Endothelial cell of umbilical vein (primary cell): ENCODE data around the gene PLA2G4F. TPM values are rescaled to one million over a fixed set of nuclear protein-coding genes. Genes with fewer than 3 reads are reported as not detected.

ENCODE experiments used
- BruUV-seq: library from RNA; stranded (reverse); fragments of 400-500 nt; replicated peaks from 2 replicates; lab custom pipeline; 2021; lab: Mats Ljungman, UMichigan
- CTCF ChIA-PET: fragments of 300-600, 350-600 bp; sonication (Branson Sonifier 250); formaldehyde crosslinking; loops from one replicate; lab custom pipeline; 2021; ENCODE audit warnings: antibody characterized with exemption, inconsistent platforms; lab: Charles Lee
- POLR2A ChIA-PET: fragments of 300-600, 350-600 bp; sonication (Branson Sonifier 250); formaldehyde crosslinking; loops from one replicate; lab custom pipeline; 2021; ENCODE audit warnings: antibody characterized with exemption, inconsistent platforms; lab: Charles Lee
- DNase-seq: peaks from one replicate; pipeline ENCODE4 v3.0.0-alpha.2; 2011; ENCODE audit warnings: low read depth, low spot score
- FAIRE-seq: peaks from 2 replicates; lab custom pipeline; 2011; peaks lifted over from hg19 to GRCh38; lab: Jason Lieb, UNC
- H2AFZ ChIP-seq: 2 replicates; pipeline ENCODE4 v1.6.0; 2012; ENCODE audit warnings: low read depth, low read length, control low read depth, inconsistent platforms
- H3K27ac ChIP-seq: 2 replicates; pipeline ENCODE4 v1.5.1; 2011; ENCODE audit warnings: low read depth, mild to moderate bottlenecking, control low read depth, low read length, moderate library complexity; ENCODE audit not compliant: insufficient read depth
- H3K27me3 ChIP-seq, 2 experiments: 2 replicates each; pipeline versions ENCODE4 v1.6.0 to v1.6.1; 2011; ENCODE audit warnings: low read length in 2 of 2, mixed read lengths in 1 of 2; ENCODE audit not compliant: control insufficient read depth in 2 of 2, insufficient read depth in 2 of 2
- H3K36me3 ChIP-seq, 2 experiments: 2 replicates in 1 of 2; 3 replicates in 1 of 2; pipeline ENCODE4 v1.5.1; 2011; ENCODE audit warnings: low read length in 2 of 2, mild to moderate bottlenecking in 1 of 2, moderate library complexity in 1 of 2; ENCODE audit not compliant: control insufficient read depth in 2 of 2, insufficient read depth in 2 of 2; ENCODE audit errors: extremely low read depth in 1 of 2
- H3K4me1 ChIP-seq: 3 replicates; pipeline ENCODE4 v1.5.1; 2011; ENCODE audit warnings: mild to moderate bottlenecking, low read length; ENCODE audit not compliant: control insufficient read depth, insufficient read depth; ENCODE audit errors: extremely low read depth
- H3K4me2 ChIP-seq: 2 replicates; pipeline ENCODE4 v1.6.1; 2011; ENCODE audit warnings: low read length, control low read depth, mixed read lengths; ENCODE audit not compliant: insufficient read depth
- H3K4me3 ChIP-seq, 3 experiments: fragments of 200-600 bp in 1 of 3; sonication (generic), shearing (Covaris generic) in 1 of 3; replicated peaks in 1 of 3; 2 replicates each; pipeline ENCODE4 v1.5.1; 2011 to 2016; ENCODE audit warnings: control low read depth in 3 of 3, low read length in 3 of 3, mild to moderate bottlenecking in 2 of 3, inconsistent platforms in 1 of 3, low read depth in 1 of 3, moderate library complexity in 1 of 3; ENCODE audit not compliant: insufficient read depth in 1 of 3
- H3K79me2 ChIP-seq: 2 replicates; pipeline ENCODE4 v1.6.0; 2012; ENCODE audit warnings: low read length, inconsistent platforms; ENCODE audit not compliant: control insufficient read depth, insufficient read depth
- H3K9ac ChIP-seq: replicated peaks from 2 replicates; pipeline ENCODE3; 2011; ENCODE audit warnings: low read length, control low read depth; ENCODE audit not compliant: insufficient read depth; ENCODE audit errors: extremely low read depth
- H3K9me1 ChIP-seq: replicated peaks from 3 replicates; pipeline ENCODE4 v1.6.0; 2011; ENCODE audit warnings: mild to moderate bottlenecking, low read length; ENCODE audit not compliant: control insufficient read depth, insufficient read depth; ENCODE audit errors: extremely low read depth
- H3K9me3 ChIP-seq: replicated peaks from 2 replicates; pipeline ENCODE4 v1.5.1; 2012; ENCODE audit warnings: low read length, inconsistent platforms; ENCODE audit not compliant: control insufficient read depth, insufficient read depth
- H4K20me1 ChIP-seq: replicated peaks from 2 replicates; pipeline ENCODE3; 2011; ENCODE audit warnings: mild to moderate bottlenecking, low read length; ENCODE audit not compliant: control insufficient read depth, insufficient read depth; ENCODE audit errors: extremely low read depth
- CTCF ChIP-seq, 2 donors: IDR thresholded peaks; 1 replicate in 1 of 2; 2 replicates in 1 of 2; pipeline ENCODE4 v1.5.1; 2011; ENCODE audit warnings: low read length in 2 of 2, mild to moderate bottlenecking in 2 of 2, moderate library complexity in 2 of 2, control low read depth in 1 of 2, inconsistent platforms in 1 of 2, low read depth in 1 of 2; ENCODE audit not compliant: insufficient read depth in 1 of 2; ENCODE audit errors: extremely low read depth in 1 of 2
- EZH2 ChIP-seq: IDR thresholded peaks from 2 replicates; pipeline ENCODE4 v1.6.1; 2012; ENCODE audit warnings: borderline replicate concordance, low read depth, mild to moderate bottlenecking, moderate library complexity, low read length, inconsistent platforms; ENCODE audit not compliant: severe bottlenecking
- FOS ChIP-seq: IDR thresholded peaks from 2 replicates; pipeline ENCODE4 v1.6.1; 2011; ENCODE audit warnings: mild to moderate bottlenecking, low read length, moderate library complexity, borderline replicate concordance; ENCODE audit not compliant: insufficient read depth
- GATA2 ChIP-seq: IDR thresholded peaks from 2 replicates; pipeline ENCODE4 v1.7.0; 2011; ENCODE audit warnings: low read depth, mild to moderate bottlenecking, moderate library complexity, mixed read lengths, low read length; ENCODE audit not compliant: insufficient read length, insufficient read depth
- JUN ChIP-seq: IDR thresholded peaks from 2 replicates; pipeline ENCODE4 v1.6.1; 2011; ENCODE audit warnings: borderline replicate concordance, low read depth; ENCODE audit not compliant: insufficient read length, insufficient read depth
- MAX ChIP-seq: IDR thresholded peaks from 2 replicates; pipeline ENCODE4 v1.6.1; 2011; ENCODE audit not compliant: insufficient read depth, insufficient read length
- MYC ChIP-seq: IDR thresholded peaks from one replicate; pipeline ENCODE4 v1.6.1; 2011; ENCODE audit warnings: mild to moderate bottlenecking, low read depth, low read length
- POLR2A ChIP-seq: IDR thresholded peaks from 2 replicates; pipeline ENCODE4 v1.6.1; 2012; ENCODE audit warnings: low read depth, mild to moderate bottlenecking, control low read depth, low read length
- POLR2AphosphoS5 ChIP-seq: IDR thresholded peaks from 2 replicates; pipeline ENCODE4 v1.6.1; 2012; ENCODE audit warnings: low read depth, mild to moderate bottlenecking, control low read depth, low read length, moderate library complexity; ENCODE audit not compliant: insufficient read depth
- dilution Hi-C: fragments of 300-500 bp; cut with MboI; formaldehyde crosslinking; loops from one replicate; pipeline ENCODE4 v1.15.0; 2019; ENCODE audit warnings: low sequenced_read_pairs; ENCODE audit not compliant: extremely low pct_ligation_motif_present
- intact Hi-C: fragments of 100-400 bp; cut with micrococcal nuclease; formaldehyde crosslinking; loops from one replicate; pipeline ENCODE4 v1.10.0; 2022
- polyA plus RNA-seq, 4 experiments: library from polyadenylated mRNA; depleted of rRNA in 3 of 4; stranded (reverse) in 3 of 4; unstranded in 1 of 4; fragments of >200 nt; gene quantifications; 2 replicates each; pipeline versions ENCODE4 v1.2.1 to v1.2.3, GENCODE V29; 2011 to 2012; ENCODE audit warnings: missing spikeins in 1 of 4
- total RNA-seq: library from RNA; stranded (reverse); gene quantifications from 2 replicates; pipeline ENCODE4 v1.2.3, GENCODE V29; 2021

Gene PLA2G4F
- total and polyA plus RNA-seq, 2 donors (not counting 3 experiments of a cell fraction or from before 2014, with no cell fraction given), result not detected

DNA sequence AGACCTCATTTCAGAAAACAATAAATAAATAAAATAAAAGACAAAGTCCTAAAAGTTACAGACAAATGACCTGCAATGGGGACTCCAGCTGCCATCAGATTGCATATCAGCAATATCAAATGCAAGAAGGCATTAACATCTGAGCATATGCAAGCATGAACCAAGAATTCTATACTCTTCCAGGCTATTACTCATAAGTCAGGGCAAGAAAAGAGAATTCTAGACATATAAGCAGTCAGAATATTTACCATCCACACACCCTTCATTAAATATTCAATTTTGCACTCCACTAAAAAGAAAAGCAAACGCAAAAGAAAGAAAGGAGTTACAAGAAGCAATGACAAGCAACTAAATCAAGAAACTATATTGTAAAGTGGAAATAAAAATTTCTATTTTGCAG is 21.1 kb downstream of the PLA2G4F start:
- H3K9me1 ChIP-seq, result no peaks in the 10 kb centered on the region
- no peak overlapping the region for H3K4me2 ChIP-seq
- H3K4me3 ChIP-seq, result no peak overlapping the region
- no peaks in the 10 kb centered on the region for H4K20me1 ChIP-seq
- no peaks in the 10 kb centered on the region for H3K9me3 ChIP-seq
- DNase-seq (no peak), FAIRE-seq (no peak)
- peaks cover 11% of the 10 kb centered on the region in 2 experiments for H3K27me3 ChIP-seq
- intact Hi-C loops, result no loop called here
- no peaks in the 10 kb centered on the region for H3K79me2 ChIP-seq
- no peak for TF ChIP-seq FOS
- CTCF ChIA-PET, result interaction anchor here (1.2 to 5.6 kb wide), 9 partner anchors 11 to 144 kb away, joined by 3 to 96 read pairs (median 13); no protein-coding TSS in a partner anchor
- no peaks in the 10 kb centered on the region for H3K4me1 ChIP-seq
- BruUV-seq, result no TSS peak
- no peak overlapping the region for H3K9ac ChIP-seq
- H2AFZ ChIP-seq, result no peak overlapping the region
- H3K36me3 ChIP-seq, result no peaks in the 10 kb centered on the region
- POLR2A ChIA-PET, result no interaction called here
- dilution Hi-C loops, result no loop called here
- H3K27ac ChIP-seq, result no peak overlapping the region

- Histone ChIP-seq H3K4me3 (no peak overlapping the region), H3K27ac (no peak overlapping the region), H2AFZ (no peak overlapping the region), H3K27me3 (peaks cover 12 to 13% of the 10 kb centered on the region in 2 experiments), H3K9ac (no peak overlapping the region), H3K4me1 (no peaks in the 10 kb centered on the region), H3K36me3 (no peaks in the 10 kb centered on the region), H3K4me2 (no peak overlapping the region), H3K9me3 (no peaks in the 10 kb centered on the region), H3K9me1 (no peaks in the 10 kb centered on the region), H4K20me1 (no peaks in the 10 kb centered on the region), H3K79me2 (no peaks in the 10 kb centered on the region)
- FAIRE-seq (no peak), DNase-seq (no peak)
- CTCF ChIA-PET, result interaction anchor here (0.7 to 5.6 kb wide), 16 partner anchors 10 to 144 kb away, joined by 3 to 96 read pairs (median 8); partner anchors contain the start of gene PLA2G4D
- no peak for TF ChIP-seq FOS
- no peak for TF ChIP-seq CTCF (IDR thresholded peaks at IDR 0.05; ENCODE audit: extremely low read depth in 1 of 2, insufficient read depth in 1 of 2, low read depth in 1 of 2, low read length in 2 of 2)
- no peak for TF ChIP-seq POLR2A
- TF ChIP-seq MYC, result no peak
- no peak for TF ChIP-seq MAX
- no peak for TF ChIP-seq JUN
- TF ChIP-seq EZH2, result no peak
- TF ChIP-seq GATA2, result no peak
- TF ChIP-seq POLR2AphosphoS5, result no peak
- dilution Hi-C loops, result no loop called here
- intact Hi-C loops, result loop anchor here (1.0 kb wide), 3 partner anchors 50 to 145 kb away; no protein-coding TSS in a partner anchor
- no TSS peak for BruUV-seq
- POLR2A ChIA-PET, result no interaction called here
These were observed 21.7 kb downstream of the PLA2G4F start for GRCh38 chr15:42134617-42135245.
